HEK293 (cell line): ENCODE results near the gene RNF4.

Experiments used
- ZNF140 ChIP-seq: fragments of 450-650 bp; formaldehyde crosslinking; IDR thresholded peaks from 2 replicates; pipeline ENCODE4 v1.5.1; 2016; ENCODE audit warnings: missing biosample characterization, missing genetic modification characterization
- TF ChIP-seq, protein P1 (sequence below): fragments of 450-650 bp; formaldehyde crosslinking; IDR thresholded peaks from 2 replicates; pipeline ENCODE4 v1.5.1; 2016; ENCODE audit warnings: missing biosample characterization, missing genetic modification characterization

DNA sequence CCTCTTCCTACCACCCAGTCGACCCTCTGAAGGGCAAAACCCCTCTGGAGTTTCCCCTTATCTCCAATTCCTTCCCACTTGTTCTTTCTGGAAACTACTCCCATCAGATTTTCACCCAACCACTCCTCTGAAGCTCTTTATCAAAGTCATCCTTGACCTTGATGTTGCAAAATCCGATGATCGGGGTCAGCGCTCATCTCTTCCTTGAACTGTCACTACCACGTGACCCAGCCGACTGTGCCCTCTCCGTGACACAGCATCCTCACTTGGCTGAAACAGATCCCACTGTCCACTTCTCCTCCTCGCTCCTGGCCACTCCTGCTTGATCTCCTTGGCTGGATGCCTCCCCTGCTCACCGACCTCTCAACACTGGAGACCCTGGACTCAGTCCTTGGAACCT, 49.1 kb upstream of the RNF4 start:
- no peak for TF ChIP-seq ZNF140 (tag by site-specific recombination)
- TF ChIP-seq, protein P1, sequence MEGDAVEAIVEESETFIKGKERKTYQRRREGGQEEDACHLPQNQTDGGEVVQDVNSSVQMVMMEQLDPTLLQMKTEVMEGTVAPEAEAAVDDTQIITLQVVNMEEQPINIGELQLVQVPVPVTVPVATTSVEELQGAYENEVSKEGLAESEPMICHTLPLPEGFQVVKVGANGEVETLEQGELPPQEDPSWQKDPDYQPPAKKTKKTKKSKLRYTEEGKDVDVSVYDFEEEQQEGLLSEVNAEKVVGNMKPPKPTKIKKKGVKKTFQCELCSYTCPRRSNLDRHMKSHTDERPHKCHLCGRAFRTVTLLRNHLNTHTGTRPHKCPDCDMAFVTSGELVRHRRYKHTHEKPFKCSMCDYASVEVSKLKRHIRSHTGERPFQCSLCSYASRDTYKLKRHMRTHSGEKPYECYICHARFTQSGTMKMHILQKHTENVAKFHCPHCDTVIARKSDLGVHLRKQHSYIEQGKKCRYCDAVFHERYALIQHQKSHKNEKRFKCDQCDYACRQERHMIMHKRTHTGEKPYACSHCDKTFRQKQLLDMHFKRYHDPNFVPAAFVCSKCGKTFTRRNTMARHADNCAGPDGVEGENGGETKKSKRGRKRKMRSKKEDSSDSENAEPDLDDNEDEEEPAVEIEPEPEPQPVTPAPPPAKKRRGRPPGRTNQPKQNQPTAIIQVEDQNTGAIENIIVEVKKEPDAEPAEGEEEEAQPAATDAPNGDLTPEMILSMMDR = no peak
